ENCODE measurements around the gene SPTBN5. TPM values are rescaled to one million over a fixed set of nuclear protein-coding genes. Genes with fewer than 3 reads are reported as not detected.

The SPTBN5 gene
- total RNA-seq, 1 experiment from 2014 or later: 0.84 TPM

DNA sequence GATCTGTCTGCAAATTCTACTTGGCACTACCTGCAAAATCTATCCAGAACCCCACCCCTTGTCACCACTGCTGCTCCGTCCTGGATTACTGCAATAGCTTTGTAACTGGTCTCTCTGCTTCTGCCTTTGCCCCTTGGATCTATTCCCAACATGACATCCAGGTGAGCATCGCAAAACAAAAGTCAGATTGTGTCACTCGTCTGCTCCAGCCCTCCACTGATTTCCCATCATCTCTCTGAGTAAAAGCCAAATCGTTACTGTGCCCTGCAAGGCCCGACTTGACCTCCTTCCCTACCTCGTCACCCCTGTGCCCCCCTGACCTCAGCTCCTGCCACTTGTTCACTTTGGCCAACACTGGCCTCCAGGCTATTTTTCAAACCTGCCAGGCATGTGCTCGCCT is 9.4 kb downstream of the SPTBN5 start:
- no peak overlapping the region for H2AFZ ChIP-seq (ENCODE audit: low read length)
- ChIA-PET POLR2A (ENCODE audit: unreplicated experiment) (no interaction called here), CTCF (no interaction called here)
- H3K4me1 ChIP-seq (ENCODE audit: insufficient read depth, low read length): no peaks in the 10 kb centered on the region
- H3K9me3 ChIP-seq (ENCODE audit: low read length): no peaks in the 10 kb centered on the region
- H3F3A ChIP-seq (ENCODE audit: low read length, unreplicated experiment): no peaks in the 10 kb centered on the region
- no peak for TF ChIP-seq EZH2 (IDR thresholded peaks at IDR 0.05; ENCODE audit: low read length, unreplicated experiment)
- TF ChIP-seq CTCF (conservative IDR thresholded peaks at IDR 0.05; ENCODE audit: low read depth, low read length): no peak
- no peak for TF ChIP-seq EZH2phosphoT487 (IDR thresholded peaks at IDR 0.05; ENCODE audit: borderline replicate concordance, low read length)
- intact Hi-C loops (cut with micrococcal nuclease): no loop called here
- BruUV-seq (replicated peaks): no TSS peak
- H3K9ac ChIP-seq (ENCODE audit: low read length): no peak overlapping the region
- H3K9me2 ChIP-seq (replicated peaks; ENCODE audit: low read length): no peaks in the 10 kb centered on the region
- H3K4me2 ChIP-seq (ENCODE audit: low read length): no peak overlapping the region
- H3K27ac ChIP-seq (ENCODE audit: low read length): no peak overlapping the region
- no peaks in the 10 kb centered on the region for H3K36me3 ChIP-seq (ENCODE audit: low read depth, low read length)
- H3K4me3 ChIP-seq (ENCODE audit: low read length): no peak overlapping the region
- no peaks in the 10 kb centered on the region for H3K27me3 ChIP-seq (ENCODE audit: low read length)
- H4K20me1 ChIP-seq (ENCODE audit: low read length): no peaks in the 10 kb centered on the region
- DNase-seq: no peak
- no peaks in the 10 kb centered on the region for H3K79me2 ChIP-seq (ENCODE audit: low read length)
- ATAC-seq: no peak

GRCh38 chr15:41883484-41883825 is 10.4 kb downstream of the SPTBN5 start:
- no peaks in the 10 kb centered on the region for H3K9me2 ChIP-seq (replicated peaks; ENCODE audit: low read length)
- no peak overlapping the region for H3K27ac ChIP-seq (ENCODE audit: low read length)
- ATAC-seq (no peak), DNase-seq (no peak)
- no peaks in the 10 kb centered on the region for H3K79me2 ChIP-seq (ENCODE audit: low read length)
- H3K4me1 ChIP-seq (ENCODE audit: insufficient read depth, low read length): no peaks in the 10 kb centered on the region
- BruUV-seq (replicated peaks): no TSS peak
- H3K4me3 ChIP-seq (ENCODE audit: low read length): no peak overlapping the region
- H3K9me3 ChIP-seq (ENCODE audit: low read length): no peaks in the 10 kb centered on the region
- no peaks in the 10 kb centered on the region for H3K27me3 ChIP-seq (ENCODE audit: low read length)
- no peaks in the 10 kb centered on the region for H3K36me3 ChIP-seq (ENCODE audit: low read depth, low read length)
- H2AFZ ChIP-seq (ENCODE audit: low read length): no peak overlapping the region
- TF ChIP-seq CTCF (conservative IDR thresholded peaks at IDR 0.05; ENCODE audit: low read depth, low read length) (no peak), EZH2 (IDR thresholded peaks at IDR 0.05; ENCODE audit: low read length, unreplicated experiment) (no peak), EZH2phosphoT487 (IDR thresholded peaks at IDR 0.05; ENCODE audit: borderline replicate concordance, low read length) (no peak)
- H3K9ac ChIP-seq (ENCODE audit: low read length): no peak overlapping the region
- ChIA-PET POLR2A (ENCODE audit: unreplicated experiment) (no interaction called here), CTCF (no interaction called here)
- H3K4me2 ChIP-seq (ENCODE audit: low read length): no peak overlapping the region
- H3F3A ChIP-seq (ENCODE audit: low read length, unreplicated experiment): no peaks in the 10 kb centered on the region
- intact Hi-C loops (cut with micrococcal nuclease): no loop called here
- H4K20me1 ChIP-seq (ENCODE audit: low read length): no peaks in the 10 kb centered on the region

GRCh38 chr15:41882689-41883483 is 11.0 kb downstream of the SPTBN5 start:
- H3K79me2 ChIP-seq (ENCODE audit: low read length): no peaks in the 10 kb centered on the region
- no peak overlapping the region for H3K4me2 ChIP-seq (ENCODE audit: low read length)
- no peaks in the 10 kb centered on the region for H3K36me3 ChIP-seq (ENCODE audit: low read depth, low read length)
- H3K27me3 ChIP-seq (ENCODE audit: low read length): no peaks in the 10 kb centered on the region
- no peak for DNase-seq
- intact Hi-C loops (cut with micrococcal nuclease): no loop called here
- H3K9me2 ChIP-seq (replicated peaks; ENCODE audit: low read length): no peaks in the 10 kb centered on the region
- H2AFZ ChIP-seq (ENCODE audit: low read length): no peak overlapping the region
- no peak overlapping the region for H3K9ac ChIP-seq (ENCODE audit: low read length)
- TF ChIP-seq EZH2 (IDR thresholded peaks at IDR 0.05; ENCODE audit: low read length, unreplicated experiment): no peak
- TF ChIP-seq CTCF (conservative IDR thresholded peaks at IDR 0.05; ENCODE audit: low read depth, low read length): no peak
- no peak for TF ChIP-seq EZH2phosphoT487 (IDR thresholded peaks at IDR 0.05; ENCODE audit: borderline replicate concordance, low read length)
- POLR2A ChIA-PET (ENCODE audit: unreplicated experiment): no interaction called here
- H3K27ac ChIP-seq (ENCODE audit: low read length): no peak overlapping the region
- no TSS peak for BruUV-seq (replicated peaks)
- no peaks in the 10 kb centered on the region for H3K4me1 ChIP-seq (ENCODE audit: insufficient read depth, low read length)
- no peaks in the 10 kb centered on the region for H4K20me1 ChIP-seq (ENCODE audit: low read length)
- no peak for ATAC-seq
- H3K4me3 ChIP-seq (ENCODE audit: low read length): no peak overlapping the region
- no peaks in the 10 kb centered on the region for H3K9me3 ChIP-seq (ENCODE audit: low read length)
- H3F3A ChIP-seq (ENCODE audit: low read length, unreplicated experiment): no peaks in the 10 kb centered on the region
- CTCF ChIA-PET: no interaction called here

Data from PC-3 (cell line).